Calu3 (cell line): ENCODE data around the gene ZNF429. TPM values are rescaled to one million over a fixed set of nuclear protein-coding genes. Genes with fewer than 3 reads are reported as not detected.
A peak's percentile ranks its signal among the peaks of the same experiment; 100 is the strongest.
"Not testable (repeated sequence)": the region's sequence is repeated elsewhere in the genome, so short reads cannot be mapped to it uniquely, and the experiment has no call there.

Experiments used
- BruUV-seq: library from RNA; stranded (reverse); fragments of 400-500 nt; replicated peaks from 2 replicates; lab custom pipeline; 2021; lab: Mats Ljungman, UMichigan
- CTCF ChIA-PET: fragments of 300-600 bp; sonication (Branson Sonifier 250); formaldehyde crosslinking; loops from one replicate; lab custom pipeline; 2022; ENCODE audit warnings: antibody characterized with exemption; lab: Charles Lee
- DNase-seq: peaks from one replicate; pipeline ENCODE4 v3.0.0; 2022
- H3K27ac Mint-ChIP-seq: one replicate; pipeline ENCODE4 v1.8.0; 2022; ENCODE audit warnings: mixed read lengths; ENCODE audit not compliant: unreplicated experiment
- H3K27me3 Mint-ChIP-seq: one replicate; pipeline ENCODE4 v1.8.0; 2022; ENCODE audit warnings: mixed read lengths; ENCODE audit not compliant: unreplicated experiment
- H3K36me3 Mint-ChIP-seq: one replicate; pipeline ENCODE4 v1.8.0; 2022; ENCODE audit warnings: mild to moderate bottlenecking, moderate library complexity, mixed read lengths; ENCODE audit not compliant: insufficient read depth, unreplicated experiment
- H3K4me1 Mint-ChIP-seq: one replicate; pipeline ENCODE4 v1.8.0; 2022; ENCODE audit warnings: mild to moderate bottlenecking, low read depth, mixed read lengths; ENCODE audit not compliant: unreplicated experiment
- H3K4me3 Mint-ChIP-seq: one replicate; pipeline ENCODE4 v1.8.0; 2022; ENCODE audit warnings: mild to moderate bottlenecking, low read depth, moderate library complexity, mixed read lengths; ENCODE audit not compliant: unreplicated experiment
- H3K9me3 Mint-ChIP-seq: one replicate; pipeline ENCODE4 v1.8.0; 2022; ENCODE audit warnings: low read depth, mixed read lengths; ENCODE audit not compliant: unreplicated experiment
- intact Hi-C: fragments of 100-400 bp; cut with micrococcal nuclease; formaldehyde crosslinking; loops from one replicate; pipeline ENCODE4 v1.10.0; 2022; ENCODE audit not compliant: unreplicated experiment
- total RNA-seq: library from RNA; stranded (reverse); gene quantifications from 2 replicates; pipeline ENCODE4 v1.2.3, GENCODE V29; 2022
- TF ChIP-seq, protein P1 (sequence below): fragments of 200-600 bp; IDR thresholded peaks from one replicate; pipeline ENCODE4 v1.8.0; 2022; ENCODE audit warnings: antibody characterized with exemption; ENCODE audit not compliant: unreplicated experiment

Gene ZNF429
- total RNA-seq, 1 experiment from 2014 or later, result 3.7 TPM

GRCh38 chr19:21602082-21602658, 96.8 kb downstream of the ZNF429 start:
- no TSS peak for BruUV-seq
- Mint-ChIP-seq H3K27ac (no peak overlapping the region), H3K27me3 (no peaks in the 10 kb centered on the region), H3K9me3 (peaks cover 2% of the 10 kb centered on the region), H3K4me3 (no peak overlapping the region), H3K4me1 (no peaks in the 10 kb centered on the region), H3K36me3 (peaks cover 5% of the 10 kb centered on the region)
- no peak for DNase-seq
- CTCF ChIA-PET, result no interaction called here
- intact Hi-C loops, result no loop called here
- TF ChIP-seq, protein P1, sequence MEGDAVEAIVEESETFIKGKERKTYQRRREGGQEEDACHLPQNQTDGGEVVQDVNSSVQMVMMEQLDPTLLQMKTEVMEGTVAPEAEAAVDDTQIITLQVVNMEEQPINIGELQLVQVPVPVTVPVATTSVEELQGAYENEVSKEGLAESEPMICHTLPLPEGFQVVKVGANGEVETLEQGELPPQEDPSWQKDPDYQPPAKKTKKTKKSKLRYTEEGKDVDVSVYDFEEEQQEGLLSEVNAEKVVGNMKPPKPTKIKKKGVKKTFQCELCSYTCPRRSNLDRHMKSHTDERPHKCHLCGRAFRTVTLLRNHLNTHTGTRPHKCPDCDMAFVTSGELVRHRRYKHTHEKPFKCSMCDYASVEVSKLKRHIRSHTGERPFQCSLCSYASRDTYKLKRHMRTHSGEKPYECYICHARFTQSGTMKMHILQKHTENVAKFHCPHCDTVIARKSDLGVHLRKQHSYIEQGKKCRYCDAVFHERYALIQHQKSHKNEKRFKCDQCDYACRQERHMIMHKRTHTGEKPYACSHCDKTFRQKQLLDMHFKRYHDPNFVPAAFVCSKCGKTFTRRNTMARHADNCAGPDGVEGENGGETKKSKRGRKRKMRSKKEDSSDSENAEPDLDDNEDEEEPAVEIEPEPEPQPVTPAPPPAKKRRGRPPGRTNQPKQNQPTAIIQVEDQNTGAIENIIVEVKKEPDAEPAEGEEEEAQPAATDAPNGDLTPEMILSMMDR, result no peak

GRCh38 chr19:21602659-21603430, 97.4 kb downstream of the ZNF429 start:
- CTCF ChIA-PET, intact Hi-C loops, H3K9me3 Mint-ChIP-seq: not testable (repeated sequence)

DNA sequence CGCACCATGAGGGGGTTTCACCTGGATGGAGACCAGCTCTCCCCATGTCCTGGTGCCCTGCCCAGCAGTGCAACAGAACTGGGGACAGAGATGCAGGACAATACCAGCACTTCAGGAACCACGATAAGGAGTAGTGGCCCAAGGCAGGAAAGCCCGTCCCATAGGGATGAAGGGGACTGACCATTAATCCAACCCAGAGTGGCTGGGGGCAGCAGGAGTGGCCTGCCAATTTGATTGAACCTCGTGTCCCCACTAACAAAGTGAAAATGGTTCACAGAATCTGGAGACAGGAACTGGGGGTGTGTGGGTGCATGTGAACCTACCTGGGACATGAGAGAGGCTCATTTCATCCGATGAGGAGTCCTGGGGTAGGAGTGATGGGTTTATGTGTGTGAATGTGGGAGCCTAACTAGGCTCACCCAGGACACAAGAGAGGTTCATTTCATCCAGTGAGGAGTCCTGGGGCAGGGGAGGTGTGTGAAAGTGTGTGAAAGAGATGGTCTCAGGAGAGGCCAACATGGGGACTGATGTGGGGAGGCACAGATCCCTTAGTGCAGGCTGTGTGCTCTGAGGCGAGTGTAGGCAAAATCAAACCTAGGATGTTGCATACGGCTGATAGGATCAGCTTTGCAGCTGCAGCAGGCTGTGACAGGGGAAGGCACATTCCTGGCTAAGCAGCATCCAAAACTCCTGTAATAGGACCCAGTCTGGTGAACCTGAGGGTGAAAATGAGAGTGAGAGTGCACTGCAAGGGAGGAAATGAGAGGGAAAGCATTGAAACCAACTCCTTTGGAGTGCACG, 98.2 kb downstream of the ZNF429 start:
- no peak for DNase-seq
- H3K36me3 Mint-ChIP-seq, result peaks cover 5% of the 10 kb centered on the region
- H3K27me3 Mint-ChIP-seq, result no peaks in the 10 kb centered on the region
- intact Hi-C loops, result no loop called here
- peak overlapping the region; percentile 20 for H3K27ac Mint-ChIP-seq
- peaks cover 2% of the 10 kb centered on the region for H3K9me3 Mint-ChIP-seq
- CTCF ChIA-PET, result no interaction called here
- TF ChIP-seq, protein P1, result no peak
- H3K4me3 Mint-ChIP-seq, result peak overlapping the region; percentile 59
- H3K4me1 Mint-ChIP-seq, result no peaks in the 10 kb centered on the region
- BruUV-seq, result no TSS peak

More at GRCh38 chr19:21602659-21603430, 97.4 kb downstream of the ZNF429 start:
- not testable (repeated sequence) for H3K36me3 Mint-ChIP-seq, BruUV-seq, DNase-seq, H3K4me3 Mint-ChIP-seq, H3K4me1 Mint-ChIP-seq, H3K27me3 Mint-ChIP-seq, H3K27ac Mint-ChIP-seq

GRCh38 chr19:21604351-21604926, 99.0 kb downstream of the ZNF429 start:
- Mint-ChIP-seq H3K36me3 (peaks cover 5% of the 10 kb centered on the region), H3K9me3 (peaks cover 2% of the 10 kb centered on the region), H3K4me3 (peak overlapping the region; percentile 59), H3K27ac (peak overlapping the region; percentile 20), H3K4me1 (no peaks in the 10 kb centered on the region), H3K27me3 (no peaks in the 10 kb centered on the region)
- TF ChIP-seq, protein P1, result no peak
- CTCF ChIA-PET, result no interaction called here
- intact Hi-C loops, result no loop called here
- DNase-seq, result no peak
- no TSS peak for BruUV-seq

Other genes starting within 250 kb of the ZNF429 start
- 4.9 and 6.0 TPM in 2 replicates for gene ZNF708, start 176.2 kb upstream of the ZNF429 start, total RNA-seq
- 7.4 and 8.2 TPM in 2 replicates for gene ZNF738, start 146.6 kb upstream of the ZNF429 start, total RNA-seq
- 8.9 and 9.4 TPM in 2 replicates for gene ZNF493, start 108.5 kb upstream of the ZNF429 start, total RNA-seq